PC-9 (cell line): ENCODE results near the gene FNIP1.

Source experiments
- EZH2 ChIP-seq: fragments of 200-600 bp; sonication (generic); IDR thresholded peaks from 2 replicates; pipeline ENCODE4 v1.8.0; 2017; ENCODE audit warnings: antibody characterized with exemption, low read depth
- TF ChIP-seq, protein P1 (sequence below): fragments of 200-600 bp; sonication (generic); conservative IDR thresholded peaks from 2 replicates; pipeline ENCODE4 v1.6.1; 2017; ENCODE audit warnings: mixed run types, antibody characterized with exemption, mild to moderate bottlenecking, moderate library complexity

DNA sequence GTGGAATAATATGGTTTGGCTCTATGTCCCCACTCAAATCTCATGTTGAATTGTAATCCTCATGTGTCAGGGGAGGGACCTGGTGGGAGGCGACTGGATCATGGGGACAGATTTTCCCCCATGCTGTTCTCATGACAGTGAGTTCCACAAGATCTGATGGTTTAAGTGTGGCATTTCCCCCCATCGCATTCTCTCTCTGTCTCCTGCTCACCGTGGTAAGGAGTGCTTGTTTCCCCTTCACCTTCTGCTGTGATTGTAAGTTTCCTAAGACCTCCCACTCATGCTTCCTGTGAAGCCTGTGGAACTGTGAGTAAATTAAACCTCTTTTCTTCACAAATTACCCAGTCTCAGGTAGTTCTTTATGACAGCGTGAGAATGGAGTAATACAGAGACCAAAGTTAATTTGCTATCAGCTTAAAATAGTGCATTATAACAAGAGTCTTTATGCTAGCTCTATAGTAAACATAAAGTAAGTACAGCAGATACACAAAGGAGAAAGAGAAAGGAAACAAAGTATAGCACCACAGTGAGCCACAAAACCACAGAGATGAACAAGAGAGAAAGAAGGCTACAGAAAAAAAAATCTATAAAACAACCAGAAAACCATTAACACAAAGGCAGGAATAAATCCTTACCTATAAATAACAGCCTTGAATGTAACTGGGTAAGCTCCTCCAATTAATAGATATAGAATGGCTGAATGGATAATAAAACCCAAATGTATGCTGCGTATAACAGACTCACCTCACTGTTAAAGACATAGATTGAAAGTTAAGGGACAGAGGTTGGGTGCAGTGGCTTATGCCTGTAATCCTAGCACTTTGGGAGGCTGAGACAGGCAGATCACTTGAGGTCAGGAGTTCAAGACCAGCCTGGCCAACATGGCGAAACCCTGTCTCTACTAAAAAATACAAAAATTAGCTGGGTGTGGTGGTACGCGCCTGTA lies 201.5 kb downstream of the FNIP1 start:
- TF ChIP-seq, protein P1, sequence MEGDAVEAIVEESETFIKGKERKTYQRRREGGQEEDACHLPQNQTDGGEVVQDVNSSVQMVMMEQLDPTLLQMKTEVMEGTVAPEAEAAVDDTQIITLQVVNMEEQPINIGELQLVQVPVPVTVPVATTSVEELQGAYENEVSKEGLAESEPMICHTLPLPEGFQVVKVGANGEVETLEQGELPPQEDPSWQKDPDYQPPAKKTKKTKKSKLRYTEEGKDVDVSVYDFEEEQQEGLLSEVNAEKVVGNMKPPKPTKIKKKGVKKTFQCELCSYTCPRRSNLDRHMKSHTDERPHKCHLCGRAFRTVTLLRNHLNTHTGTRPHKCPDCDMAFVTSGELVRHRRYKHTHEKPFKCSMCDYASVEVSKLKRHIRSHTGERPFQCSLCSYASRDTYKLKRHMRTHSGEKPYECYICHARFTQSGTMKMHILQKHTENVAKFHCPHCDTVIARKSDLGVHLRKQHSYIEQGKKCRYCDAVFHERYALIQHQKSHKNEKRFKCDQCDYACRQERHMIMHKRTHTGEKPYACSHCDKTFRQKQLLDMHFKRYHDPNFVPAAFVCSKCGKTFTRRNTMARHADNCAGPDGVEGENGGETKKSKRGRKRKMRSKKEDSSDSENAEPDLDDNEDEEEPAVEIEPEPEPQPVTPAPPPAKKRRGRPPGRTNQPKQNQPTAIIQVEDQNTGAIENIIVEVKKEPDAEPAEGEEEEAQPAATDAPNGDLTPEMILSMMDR = no peak
- no peak for TF ChIP-seq EZH2
